CD4-positive, alpha-beta memory T cell (primary cell): Measurements from ENCODE around the gene INPPL1. TPM values are rescaled to one million over a fixed set of nuclear protein-coding genes. Genes with fewer than 3 reads are reported as not detected.
A peak's percentile ranks its signal among the peaks of the same experiment; 100 is the strongest.

Experiments
- CTCF ChIA-PET: fragments of 350-600 bp; sonication (Branson Sonifier 250); formaldehyde crosslinking; loops from one replicate; lab custom pipeline; 2021; ENCODE audit warnings: inconsistent platforms; ENCODE audit not compliant: partially characterized antibody; lab: Charles Lee
- POLR2A ChIA-PET: fragments of 350-600 bp; sonication (Branson Sonifier 250); formaldehyde crosslinking; loops from one replicate; lab custom pipeline; 2021; ENCODE audit not compliant: partially characterized antibody; lab: Charles Lee
- DNase-seq, 5 donors: peaks; one replicate each; pipeline versions ENCODE4 v3.0.0 to v3.0.0-alpha.2; 2020 to 2022; ENCODE audit warnings: mixed read lengths in 1 of 5
- H3K27ac ChIP-seq: one replicate; pipeline ENCODE4 v1.7.0; 2013; ENCODE audit warnings: low read depth, low read length
- H3K27me3 ChIP-seq: 2 replicates; pipeline ENCODE4 v1.7.0; 2013; ENCODE audit warnings: mild to moderate bottlenecking, low read length, moderate library complexity; ENCODE audit not compliant: insufficient read depth
- H3K36me3 ChIP-seq: 2 replicates; pipeline ENCODE4 v1.7.0; 2013; ENCODE audit warnings: mild to moderate bottlenecking, low read length, moderate library complexity; ENCODE audit not compliant: insufficient read depth
- H3K4me1 ChIP-seq: 2 replicates; pipeline ENCODE4 v1.7.0; 2013; ENCODE audit warnings: mild to moderate bottlenecking, low read length, moderate library complexity; ENCODE audit not compliant: insufficient read depth
- H3K4me3 ChIP-seq, 2 donors: one replicate each; pipeline ENCODE4 v1.7.0; 2013; ENCODE audit warnings: low read length in 2 of 2, mild to moderate bottlenecking in 1 of 2
- H3K9me3 ChIP-seq, 2 donors: one replicate each; pipeline ENCODE4 v1.7.0; 2013; ENCODE audit warnings: low read length in 2 of 2, control low read depth in 1 of 2; ENCODE audit not compliant: control insufficient read depth in 1 of 2
- H3K27ac Mint-ChIP-seq, 7 donors: one replicate each; pipeline ENCODE4 v1.8.0; 2020 to 2021; ENCODE audit warnings: mixed read lengths in 7 of 7, mild to moderate bottlenecking in 6 of 7, inconsistent platforms in 3 of 7, moderate library complexity in 3 of 7
- H3K27me3 Mint-ChIP-seq, 2 donors: one replicate each; pipeline ENCODE4 v1.8.0; 2020 to 2021; ENCODE audit warnings: mixed read lengths in 2 of 2
- H3K36me3 Mint-ChIP-seq, 2 donors: one replicate each; pipeline ENCODE4 v1.8.0; 2020 to 2021; ENCODE audit warnings: mixed read lengths in 2 of 2, inconsistent platforms in 1 of 2, mild to moderate bottlenecking in 1 of 2
- H3K4me1 Mint-ChIP-seq, 4 donors: one replicate each; pipeline ENCODE4 v1.8.0; 2020 to 2021; ENCODE audit warnings: mixed read lengths in 4 of 4, mild to moderate bottlenecking in 1 of 4
- H3K4me3 Mint-ChIP-seq, 8 donors: one replicate each; pipeline ENCODE4 v1.8.0; 2020 to 2021; ENCODE audit warnings: mixed read lengths in 8 of 8, mild to moderate bottlenecking in 7 of 8, moderate library complexity in 6 of 8, inconsistent platforms in 3 of 8
- H3K9me3 Mint-ChIP-seq, 8 donors: one replicate each; pipeline ENCODE4 v1.8.0; 2020 to 2021; ENCODE audit warnings: mixed read lengths in 8 of 8, mild to moderate bottlenecking in 5 of 8, inconsistent platforms in 3 of 8, moderate library complexity in 1 of 8
- intact Hi-C: fragments of 100-400 bp; cut with micrococcal nuclease; formaldehyde crosslinking; loops from one replicate; pipeline ENCODE4 v1.15.1; 2023
- polyA plus RNA-seq, 2 donors: library from polyadenylated mRNA; unstranded; fragments of 300-500 nt; fragmentation: Illumina TruSeq; gene quantifications; one replicate each; pipeline ENCODE4 v1.2.3, GENCODE V29; 2021
- total RNA-seq, 2 experiments: library from RNA; stranded (reverse); gene quantifications; one replicate each; pipeline ENCODE4 v1.2.3, GENCODE V29; 2021

Gene INPPL1
- total and polyA plus RNA-seq, 4 experiments from 2014 or later = 4.0 to 152 (median 77.8) TPM

- no peaks in the 10 kb centered on the region for H3K9me3 ChIP-seq
- H3K4me1 ChIP-seq = peaks cover 11% of the 10 kb centered on the region
- ChIA-PET CTCF (interaction anchor here (1.3 to 1.7 kb wide), 2 partner anchors 9 to 185 kb away, joined by 4 read pairs; no protein-coding TSS in a partner anchor), POLR2A (interaction anchor here (1.2 kb wide), 1 partner anchor 20 kb away, joined by 3 read pairs; no protein-coding TSS in a partner anchor)
- no peaks in the 10 kb centered on the region for H3K36me3 ChIP-seq
- H3K36me3 Mint-ChIP-seq = no peaks in the 10 kb centered on the region
- H3K4me3 ChIP-seq = no peak overlapping the region
- H3K27me3 Mint-ChIP-seq = peaks cover 34 to 38% of the 10 kb centered on the region in 2 donors
- H3K27ac ChIP-seq = no peak overlapping the region
- intact Hi-C loops = no loop called here
- peaks cover 0 to 2% (median 0%) of the 10 kb centered on the region in 8 donors for H3K9me3 Mint-ChIP-seq
- DNase-seq = no peak
- H3K27ac Mint-ChIP-seq = no peak overlapping the region
- peaks cover 14 to 33% (median 18%) of the 10 kb centered on the region in 4 donors for H3K4me1 Mint-ChIP-seq
- H3K4me3 Mint-ChIP-seq = no peak overlapping the region
- H3K27me3 ChIP-seq = peaks cover 32% of the 10 kb centered on the region
Measured at GRCh38 chr11:72245263-72245816, 20.8 kb downstream of the INPPL1 start.

GRCh38 chr11:72247584-72247983, 23.0 kb downstream of the INPPL1 start:
- DNase-seq = no peak
- Histone ChIP-seq H3K36me3 (no peaks in the 10 kb centered on the region), H3K27ac (no peak overlapping the region), H3K27me3 (peaks cover 22% of the 10 kb centered on the region), H3K4me1 (peaks cover 4% of the 10 kb centered on the region), H3K4me3 (no peak overlapping the region), H3K9me3 (no peaks in the 10 kb centered on the region)
- intact Hi-C loops = no loop called here
- no peak overlapping the region for H3K27ac Mint-ChIP-seq
- no peaks in the 10 kb centered on the region for H3K36me3 Mint-ChIP-seq
- peaks cover 5 to 16% (median 9%) of the 10 kb centered on the region in 4 donors for H3K4me1 Mint-ChIP-seq
- CTCF ChIA-PET = no interaction called here
- no peak overlapping the region for H3K4me3 Mint-ChIP-seq
- peaks cover 21 to 27% of the 10 kb centered on the region in 2 donors for H3K27me3 Mint-ChIP-seq
- H3K9me3 Mint-ChIP-seq = no peaks in the 10 kb centered on the region
- POLR2A ChIA-PET = no interaction called here

- POLR2A ChIA-PET = no interaction called here
- H3K4me3 Mint-ChIP-seq = no peak overlapping the region
- H3K27me3 Mint-ChIP-seq = peaks cover 7 to 18% of the 10 kb centered on the region in 2 donors
- Histone ChIP-seq H3K36me3 (no peaks in the 10 kb centered on the region), H3K27ac (no peak overlapping the region), H3K9me3 (no peaks in the 10 kb centered on the region), H3K27me3 (peaks cover 7% of the 10 kb centered on the region), H3K4me3 (no peak overlapping the region), H3K4me1 (no peaks in the 10 kb centered on the region)
- CTCF ChIA-PET = no interaction called here
- H3K9me3 Mint-ChIP-seq = no peaks in the 10 kb centered on the region
- intact Hi-C loops = no loop called here
- no peak for DNase-seq
- H3K4me1 Mint-ChIP-seq = peaks cover 0 to under 1% (median under 1%) of the 10 kb centered on the region in 4 donors
- H3K27ac Mint-ChIP-seq = no peak overlapping the region
- H3K36me3 Mint-ChIP-seq = no peaks in the 10 kb centered on the region
Measured at GRCh38 chr11:72249961-72250360, 25.4 kb downstream of the INPPL1 start.

GRCh38 chr11:72250661-72251464, 26.3 kb downstream of the INPPL1 start:
- no peak overlapping the region for H3K4me3 ChIP-seq
- no peaks in the 10 kb centered on the region for H3K27me3 ChIP-seq
- Mint-ChIP-seq H3K36me3 (no peaks in the 10 kb centered on the region), H3K4me3 (no peak overlapping the region), H3K27ac (no peak overlapping the region), H3K9me3 (no peaks in the 10 kb centered on the region), H3K4me1 (no peaks in the 10 kb centered on the region), H3K27me3 (peaks cover 8 to 20% of the 10 kb centered on the region in 2 donors)
- no peak overlapping the region for H3K27ac ChIP-seq
- no peaks in the 10 kb centered on the region for H3K4me1 ChIP-seq
- CTCF ChIA-PET = no interaction called here
- H3K9me3 ChIP-seq = no peaks in the 10 kb centered on the region
- POLR2A ChIA-PET = no interaction called here
- H3K36me3 ChIP-seq = no peaks in the 10 kb centered on the region
- DNase-seq = no peak
- intact Hi-C loops = no loop called here

GRCh38 chr11:72251614-72252013, 27.0 kb downstream of the INPPL1 start:
- H3K27ac ChIP-seq = no peak overlapping the region
- Mint-ChIP-seq H3K4me3 (no peak overlapping the region), H3K4me1 (no peaks in the 10 kb centered on the region), H3K36me3 (no peaks in the 10 kb centered on the region), H3K27ac (no peak overlapping the region), H3K27me3 (peaks cover 8 to 20% of the 10 kb centered on the region in 2 donors), H3K9me3 (no peaks in the 10 kb centered on the region)
- POLR2A ChIA-PET = no interaction called here
- CTCF ChIA-PET = no interaction called here
- H3K27me3 ChIP-seq = no peaks in the 10 kb centered on the region
- H3K36me3 ChIP-seq = no peaks in the 10 kb centered on the region
- H3K4me3 ChIP-seq = no peak overlapping the region
- DNase-seq = no peak
- no peaks in the 10 kb centered on the region for H3K4me1 ChIP-seq
- H3K9me3 ChIP-seq = no peaks in the 10 kb centered on the region
- intact Hi-C loops = no loop called here

GRCh38 chr11:72253392-72253791, 28.8 kb downstream of the INPPL1 start:
- Mint-ChIP-seq H3K4me1 (no peaks in the 10 kb centered on the region), H3K27me3 (peaks cover 8 to 20% of the 10 kb centered on the region in 2 donors), H3K27ac (no peak overlapping the region), H3K36me3 (no peaks in the 10 kb centered on the region), H3K9me3 (no peaks in the 10 kb centered on the region), H3K4me3 (no peak overlapping the region)
- ChIA-PET CTCF (no interaction called here), POLR2A (no interaction called here)
- intact Hi-C loops = no loop called here
- Histone ChIP-seq H3K36me3 (no peaks in the 10 kb centered on the region), H3K9me3 (no peaks in the 10 kb centered on the region), H3K27me3 (no peaks in the 10 kb centered on the region), H3K4me1 (no peaks in the 10 kb centered on the region), H3K4me3 (no peak overlapping the region), H3K27ac (no peak overlapping the region)
- no peak for DNase-seq

GRCh38 chr11:72254299-72254993, 29.9 kb downstream of the INPPL1 start:
- Histone ChIP-seq H3K4me1 (no peaks in the 10 kb centered on the region), H3K27me3 (no peaks in the 10 kb centered on the region), H3K4me3 (no peak overlapping the region), H3K27ac (no peak overlapping the region), H3K36me3 (no peaks in the 10 kb centered on the region), H3K9me3 (no peaks in the 10 kb centered on the region)
- intact Hi-C loops = no loop called here
- ChIA-PET CTCF (no interaction called here), POLR2A (no interaction called here)
- H3K27me3 Mint-ChIP-seq = peaks cover 8 to 19% of the 10 kb centered on the region in 2 donors
- peak in 1 of 5 donors; percentile 30 for DNase-seq
- H3K4me1 Mint-ChIP-seq = no peaks in the 10 kb centered on the region
- H3K27ac Mint-ChIP-seq = no peak overlapping the region
- H3K36me3 Mint-ChIP-seq = no peaks in the 10 kb centered on the region
- no peak overlapping the region for H3K4me3 Mint-ChIP-seq
- H3K9me3 Mint-ChIP-seq = no peaks in the 10 kb centered on the region
